HG03159 (cell line): ENCODE results near the gene GREB1L.
"Not testable (repeated sequence)": the region's sequence is repeated elsewhere in the genome, so short reads cannot be mapped to it uniquely, and the experiment has no call there.

Experiments used
- ATAC-seq: cut with Tn5 transposase; IDR thresholded peaks from one replicate; pipeline ENCODE4 v1.9.1; 2021; ENCODE audit warnings: mild to moderate bottlenecking, moderate library complexity; ENCODE audit not compliant: unreplicated experiment

Gene GREB1L

DNA sequence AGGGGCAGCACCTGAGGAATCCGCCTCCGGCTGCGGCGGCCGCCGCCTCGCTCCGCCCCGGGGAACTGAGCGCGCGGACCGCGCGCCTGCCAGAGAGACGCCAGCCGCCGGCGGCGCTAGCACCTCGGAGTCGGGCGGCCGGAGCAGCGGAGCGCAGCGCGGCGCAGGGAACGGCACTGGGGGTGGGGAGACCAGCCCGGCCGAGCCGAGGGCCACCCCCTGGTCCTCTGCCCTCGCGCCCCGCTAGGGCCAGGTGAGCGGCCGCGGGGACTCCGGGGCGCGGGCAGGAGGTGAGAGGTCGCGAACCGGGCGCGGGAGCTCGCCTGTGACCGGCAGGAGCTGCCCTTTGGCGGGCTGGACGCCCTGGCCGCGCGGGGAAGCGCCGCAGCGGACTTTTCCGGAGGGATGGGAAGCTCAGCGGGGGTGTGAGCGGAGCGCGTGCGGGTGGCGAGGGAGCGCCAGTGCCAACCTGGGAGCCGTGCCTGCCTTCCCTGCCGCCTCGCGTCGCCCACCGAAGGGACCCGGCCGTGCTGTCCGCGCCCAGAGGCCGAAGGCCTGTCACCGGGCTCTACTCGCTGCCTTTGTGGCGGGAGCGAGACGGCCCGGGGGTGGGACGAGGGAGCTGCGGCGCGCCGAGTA is at the start of gene GREB1L:
Gene GREB1L (plus strand): TSS at position 92 of the 639 bp plus-strand sequence. CDS start 141,287 bp downstream, outside the sequence.
- peak; percentile 61 for ATAC-seq

DNA sequence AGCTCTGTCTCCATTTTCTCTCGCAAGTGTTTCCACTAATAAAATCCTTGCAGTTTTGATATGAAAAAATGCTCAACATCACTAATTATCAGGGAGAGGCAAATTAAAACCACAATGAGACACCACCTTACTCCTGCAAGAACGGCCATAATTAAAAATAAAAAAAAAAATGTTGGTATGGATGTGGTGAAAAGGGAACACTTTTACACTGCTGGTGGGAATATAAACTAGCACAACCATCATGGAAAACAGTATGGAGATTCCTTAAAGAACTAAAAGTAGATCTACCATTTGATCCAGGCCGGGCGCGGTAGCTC is 49.8 kb upstream of the GREB1L start:
- ATAC-seq: no peak

DNA sequence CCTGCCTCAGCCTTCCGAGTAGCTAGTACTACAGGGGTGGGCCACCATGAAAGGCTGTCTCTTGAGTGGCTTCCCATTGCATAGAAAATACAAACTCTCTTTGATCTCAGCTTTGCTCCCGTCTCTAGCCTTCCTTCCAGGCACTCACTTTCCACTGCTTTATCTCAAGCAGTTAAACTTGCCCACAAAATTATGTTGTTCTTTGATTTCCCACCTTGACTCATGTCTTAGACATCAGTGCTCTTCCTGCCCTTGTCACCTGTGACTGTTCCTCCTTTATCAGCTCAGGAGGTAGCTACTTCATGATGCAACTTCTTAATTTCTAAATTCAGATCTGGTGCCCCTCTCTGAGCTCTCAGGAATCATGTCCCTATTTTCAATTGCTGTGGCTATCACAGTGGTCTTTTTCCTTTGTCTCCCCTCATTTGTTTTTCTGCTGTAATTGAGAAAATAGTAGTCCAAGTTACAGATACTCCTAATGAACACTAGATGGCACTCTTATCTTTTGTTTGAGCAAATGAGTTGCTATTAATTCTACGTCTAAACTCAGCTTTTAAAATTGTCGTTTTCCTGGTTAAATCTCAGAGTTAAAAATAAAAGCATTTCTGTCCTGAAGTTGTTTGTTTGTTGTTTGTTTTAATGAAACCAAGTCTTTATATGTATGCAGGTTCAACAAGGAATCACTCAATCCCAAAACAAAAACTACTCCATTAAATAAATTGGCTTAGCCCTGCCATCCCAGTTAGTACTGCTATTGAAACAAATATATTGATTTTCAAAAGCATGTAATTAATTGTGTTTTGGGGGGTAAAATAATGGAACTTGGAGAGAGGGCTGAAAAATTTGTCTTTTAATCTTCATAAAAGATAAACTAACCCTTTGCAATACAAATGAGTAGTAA is 46.9 kb upstream of the GREB1L start:
- ATAC-seq: no peak

DNA sequence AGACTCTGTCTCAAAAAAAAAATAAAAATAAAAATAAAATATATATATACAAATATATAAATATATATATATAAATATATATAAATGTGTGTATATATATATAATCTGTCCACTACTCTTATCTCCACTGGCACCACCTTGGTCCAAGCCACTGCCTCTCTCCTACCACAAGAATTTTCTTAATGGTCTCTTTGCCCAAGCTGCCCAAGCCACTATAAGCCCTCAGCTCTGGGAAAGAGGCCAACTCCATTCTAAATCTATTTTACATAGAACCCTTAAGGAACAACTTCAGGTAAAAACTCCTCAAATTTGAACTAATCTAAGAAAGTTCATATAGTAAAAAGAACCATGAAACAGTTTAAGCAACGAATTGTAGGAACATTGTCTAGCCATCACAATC is 45.6 kb upstream of the GREB1L start:
- ATAC-seq: no peak

DNA sequence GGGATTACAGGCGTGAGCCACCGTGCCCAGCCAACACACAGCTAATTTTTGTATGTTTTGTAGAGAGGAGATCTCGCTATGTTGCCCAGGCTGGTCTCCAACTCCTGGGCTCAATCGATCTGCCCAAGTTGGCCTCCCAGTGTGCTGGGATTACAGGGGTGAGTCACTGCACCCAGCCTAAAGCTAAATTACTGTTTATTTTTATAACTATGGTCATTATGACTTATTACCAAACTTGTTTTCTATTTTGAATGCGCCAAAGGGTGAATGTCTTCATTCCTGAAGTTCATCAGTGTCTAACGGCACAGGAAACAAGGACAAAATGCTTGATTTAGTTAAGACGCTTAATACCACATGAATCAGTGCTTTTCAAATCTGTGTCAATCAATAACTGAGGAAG is 38.9 kb upstream of the GREB1L start:
- no peak for ATAC-seq

DNA sequence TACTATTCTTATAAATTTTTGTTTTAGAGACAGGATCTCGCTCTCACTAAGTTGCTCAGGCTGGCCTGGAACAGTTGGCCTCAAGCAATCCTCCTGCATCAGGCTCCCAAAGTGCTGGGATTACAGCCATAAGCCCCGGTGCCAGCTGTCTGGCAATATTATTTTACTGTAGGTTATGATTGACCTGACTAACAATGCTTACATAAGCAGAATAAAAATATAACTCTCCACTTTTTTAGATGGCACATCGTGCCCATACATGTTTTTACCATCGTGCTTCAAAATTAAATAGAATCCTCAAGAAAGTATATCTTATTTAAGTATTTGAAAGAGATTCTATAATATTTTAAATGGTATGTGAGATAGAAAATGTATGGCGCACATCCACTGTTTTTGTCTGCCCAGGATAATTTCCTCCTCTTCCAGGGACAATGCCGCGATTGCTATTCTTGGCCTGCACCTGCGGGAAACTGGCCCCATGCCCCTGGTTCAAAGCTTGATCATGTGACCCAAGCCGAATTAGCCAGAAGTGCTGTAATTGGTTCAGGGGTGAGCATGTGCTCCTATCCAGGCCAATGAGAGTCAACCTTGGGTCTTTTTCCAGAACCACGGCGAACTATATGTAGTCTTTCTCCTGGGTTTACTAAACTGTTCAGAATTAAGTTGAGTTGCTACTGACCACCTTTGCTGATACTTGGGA is 38.3 kb upstream of the GREB1L start:
- ATAC-seq: no peak

DNA sequence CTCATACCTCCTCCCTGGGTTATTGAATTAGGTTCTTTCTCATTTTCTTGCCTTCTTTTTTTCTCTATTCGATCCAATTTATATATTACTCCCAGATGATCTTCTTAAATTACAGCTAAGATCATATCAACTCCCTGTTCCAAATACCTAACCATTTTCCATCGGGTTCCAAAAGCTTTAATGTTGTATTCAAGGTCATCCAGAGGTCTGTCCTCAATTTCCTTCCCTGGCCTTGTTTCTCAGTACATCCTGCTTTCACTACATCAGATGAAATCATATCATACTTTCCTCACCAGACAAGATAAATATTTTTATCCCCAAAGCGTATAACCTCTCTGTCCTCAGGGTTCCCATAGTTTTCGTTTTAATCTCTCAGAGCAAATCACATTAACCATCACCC is 36.3 kb upstream of the GREB1L start:
- ATAC-seq: no peak

DNA sequence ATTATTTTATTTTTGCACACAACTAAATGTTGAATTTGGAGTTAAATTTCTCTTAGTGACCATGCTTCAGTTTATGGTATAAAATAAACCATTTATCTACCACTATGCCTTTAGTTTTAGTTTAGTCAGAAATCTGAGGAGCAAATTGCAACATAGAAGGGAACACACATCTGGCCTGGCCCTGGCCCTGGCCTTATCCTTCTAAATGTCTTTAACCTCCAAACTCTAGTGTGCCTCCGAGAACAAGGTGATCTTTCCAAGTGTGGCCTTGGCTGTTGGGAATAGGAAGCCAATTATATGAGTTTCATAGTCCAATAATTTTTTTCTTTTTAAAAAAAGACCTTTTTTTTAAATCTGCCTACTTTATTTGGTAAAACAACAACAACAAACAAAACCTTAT is 31.8 kb upstream of the GREB1L start:
- no peak for ATAC-seq

DNA sequence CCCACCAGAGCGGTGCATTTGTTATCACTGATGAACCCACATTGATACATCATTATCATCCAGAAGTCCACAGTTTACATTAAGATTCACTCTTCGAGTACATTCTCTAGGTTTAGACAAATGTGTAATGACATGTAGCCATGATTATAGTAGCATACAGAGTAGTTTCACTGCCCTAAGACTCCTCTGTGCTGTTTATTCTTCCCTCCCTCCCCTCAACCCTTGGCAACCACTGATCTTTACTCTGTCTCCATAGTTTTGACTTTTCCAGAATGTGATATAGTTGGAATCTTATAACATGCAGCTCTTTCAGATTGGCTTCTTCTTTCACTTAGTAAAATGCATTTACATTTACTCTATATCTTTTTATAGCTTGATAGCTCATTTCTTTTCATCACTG is 31.2 kb upstream of the GREB1L start:
- no peak for ATAC-seq

DNA sequence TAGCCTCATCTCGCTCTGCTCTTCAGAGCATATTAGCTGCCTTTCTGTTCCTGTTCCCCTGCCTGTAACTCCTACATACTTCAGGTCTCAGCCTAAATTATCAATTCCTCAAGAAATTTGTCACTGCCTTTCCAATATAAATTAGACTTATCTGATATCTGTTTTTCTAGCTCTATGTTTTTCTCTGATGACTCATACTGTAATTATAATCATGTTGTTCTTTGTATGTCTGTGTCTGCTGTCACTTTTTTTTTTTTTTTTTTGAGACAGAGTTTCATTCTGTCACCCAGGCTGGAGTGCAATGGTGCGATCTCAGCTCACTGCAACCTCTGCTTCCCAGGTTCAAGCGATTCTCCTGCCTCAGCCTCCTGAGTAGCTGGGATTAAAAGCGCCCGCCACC is 27.6 kb upstream of the GREB1L start:
- not testable (repeated sequence) for ATAC-seq

DNA sequence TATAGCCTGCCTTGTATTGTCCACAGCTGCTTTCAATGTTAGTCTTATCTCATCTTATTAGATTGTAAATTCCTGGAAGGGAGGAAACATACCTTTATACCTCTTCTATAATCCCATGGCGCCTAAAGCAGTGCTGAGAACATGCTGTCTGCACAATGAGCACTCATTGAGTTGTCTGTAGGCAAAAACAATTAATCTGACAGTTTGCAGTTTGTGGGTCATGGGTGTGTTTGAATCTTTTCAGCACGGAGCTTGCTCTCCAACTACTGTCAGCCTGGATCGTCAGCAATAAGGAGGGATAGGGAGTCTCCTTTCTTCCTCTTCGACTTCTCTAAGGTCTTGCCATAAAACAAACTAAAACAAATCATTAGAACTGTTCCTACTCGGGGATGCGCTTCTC is 26.5 kb upstream of the GREB1L start:
- ATAC-seq: no peak

DNA sequence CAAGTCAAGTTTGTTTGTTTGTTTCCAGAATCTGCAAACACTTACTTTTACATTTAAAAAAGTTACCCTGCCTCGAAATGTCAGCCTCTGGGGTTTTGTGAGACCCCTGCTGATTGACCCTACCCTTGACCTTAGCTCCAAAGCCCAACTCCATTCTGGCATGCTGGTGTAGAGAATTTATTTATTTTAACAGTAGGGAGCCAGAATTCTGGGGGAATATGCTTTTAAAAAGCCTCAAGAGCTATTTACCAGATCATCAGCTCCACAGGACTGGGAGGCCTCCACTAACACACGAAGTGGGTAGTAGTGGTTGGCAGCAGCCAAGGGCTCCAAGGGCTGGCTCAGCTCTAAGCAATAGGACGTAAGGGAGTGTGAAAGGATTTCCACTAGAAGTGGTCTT is 23.2 kb upstream of the GREB1L start:
- ATAC-seq: no peak

DNA sequence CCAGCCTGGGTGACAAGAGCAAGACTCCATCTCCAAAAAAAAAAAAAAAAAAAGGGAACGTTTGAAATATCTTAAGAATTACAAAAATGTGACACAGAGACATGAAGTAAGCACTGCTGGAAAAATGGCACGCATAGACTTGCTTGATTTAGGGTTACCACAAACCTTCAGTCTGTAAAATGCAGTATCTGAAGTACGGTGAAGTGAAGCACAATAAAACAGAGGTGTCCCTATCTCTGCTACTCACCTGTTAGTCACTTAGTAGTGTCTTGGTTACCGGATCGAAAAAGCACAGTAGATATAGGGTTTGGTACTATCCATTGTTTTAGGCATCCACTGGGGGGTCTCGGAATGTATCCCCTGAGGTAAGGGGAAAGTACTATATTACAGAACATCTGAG is 11.6 kb upstream of the GREB1L start:
- no peak for ATAC-seq

DNA sequence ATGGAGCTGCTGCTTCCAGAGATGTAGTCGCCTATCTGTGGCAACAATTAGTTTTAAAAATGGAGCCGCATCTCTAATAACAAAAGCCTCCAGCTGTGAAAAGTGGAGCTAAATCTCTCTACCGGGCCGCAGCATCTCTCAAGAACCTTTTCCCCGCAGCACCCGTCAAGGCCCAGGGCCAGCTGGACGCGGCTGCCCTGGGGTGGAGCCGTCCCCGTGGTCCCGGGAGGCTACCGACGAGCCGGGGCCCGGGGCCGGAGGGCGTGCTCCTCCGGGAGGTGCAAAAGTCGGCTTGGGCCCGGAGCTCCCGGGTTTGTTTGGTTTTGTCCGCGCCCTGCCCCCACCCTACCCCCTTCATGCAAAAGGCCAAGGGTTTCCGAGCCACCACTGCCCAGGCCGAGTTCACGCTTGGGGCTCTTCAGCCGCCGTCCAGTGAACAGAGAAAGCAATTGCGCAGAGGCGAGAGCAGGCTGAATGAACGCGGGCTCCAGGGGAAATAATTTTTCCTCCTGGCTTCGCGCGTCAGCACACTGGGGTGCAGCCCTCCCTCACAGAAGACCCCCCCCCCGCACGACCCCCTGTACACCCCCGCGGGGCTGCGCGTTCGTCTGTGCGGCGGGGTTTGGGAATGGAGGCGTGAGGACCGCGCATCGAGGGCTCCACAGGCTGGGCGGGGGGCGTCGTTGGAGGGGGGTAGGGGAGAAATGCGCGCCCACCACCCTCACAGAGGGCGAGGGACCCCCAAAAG is 557 bp upstream of the GREB1L start:
- no peak for ATAC-seq

DNA sequence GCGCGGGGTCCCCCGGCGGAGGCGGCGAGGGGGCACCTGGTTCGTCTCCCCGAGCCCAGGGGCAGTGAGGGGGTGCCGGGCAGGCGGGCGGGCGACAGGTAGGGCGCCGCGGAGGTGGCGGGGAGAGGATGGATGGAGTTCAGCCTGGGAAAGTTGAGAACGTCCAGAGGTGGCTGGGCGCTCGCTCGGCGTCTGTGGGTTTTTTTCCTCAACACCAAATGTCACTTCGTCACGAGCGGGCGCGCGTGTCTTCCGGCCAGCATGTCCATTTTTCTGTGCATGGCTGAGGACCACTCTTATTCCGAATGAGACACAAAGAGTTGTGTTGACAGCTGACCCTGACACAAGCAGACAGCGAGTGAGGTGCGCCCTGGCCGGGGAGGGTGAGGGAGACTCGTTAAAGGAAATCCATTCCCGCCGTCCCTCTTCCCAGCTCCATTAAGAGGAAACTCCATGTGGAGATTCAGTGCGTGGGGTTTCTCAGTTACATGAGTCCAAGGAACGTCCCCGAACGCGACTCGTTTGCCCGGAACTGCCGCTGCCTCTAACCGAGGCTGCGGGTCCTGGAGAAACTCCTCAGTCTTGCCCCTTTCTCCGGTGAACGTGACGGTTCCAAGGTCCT is 859 bp downstream of the GREB1L start:
- ATAC-seq: peak; percentile 21

DNA sequence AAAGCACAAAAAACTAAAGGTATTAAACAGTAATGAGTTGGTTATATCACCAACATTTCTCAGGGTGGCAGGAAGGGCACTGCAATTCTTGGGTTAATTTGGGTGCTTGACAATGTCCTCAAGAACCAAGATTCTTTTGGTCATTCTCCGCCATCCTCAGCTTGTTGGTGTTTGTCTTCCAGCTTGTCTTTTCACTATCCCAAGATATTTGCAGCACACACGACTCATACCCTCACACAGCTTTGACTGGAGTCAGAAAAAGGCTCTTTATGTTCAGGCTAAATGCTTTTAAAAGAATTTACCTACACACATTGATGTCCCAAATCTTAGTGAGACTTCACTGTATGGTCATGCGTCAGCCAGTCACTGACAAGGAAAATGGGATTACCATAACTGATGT is 12.5 kb downstream of the GREB1L start:
- ATAC-seq: no peak

DNA sequence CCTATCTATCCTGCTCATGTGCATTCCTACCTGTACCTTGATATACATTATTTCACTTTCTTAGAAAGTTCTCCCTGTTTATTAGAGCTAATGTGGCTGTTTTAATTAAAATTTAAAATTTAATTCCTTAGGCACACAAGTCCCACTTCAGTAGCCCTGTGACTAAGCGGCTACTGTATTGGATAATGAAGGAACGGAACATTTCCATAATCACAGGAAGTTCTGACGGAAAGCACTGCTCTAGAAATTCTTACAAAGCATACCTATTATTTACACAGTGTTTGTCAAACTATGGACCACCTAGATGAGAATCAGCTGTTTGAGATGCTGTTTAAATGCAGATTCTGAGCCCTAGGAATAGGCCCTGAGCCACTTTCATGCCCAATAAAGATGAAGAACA is 13.2 kb downstream of the GREB1L start:
- no peak for ATAC-seq

DNA sequence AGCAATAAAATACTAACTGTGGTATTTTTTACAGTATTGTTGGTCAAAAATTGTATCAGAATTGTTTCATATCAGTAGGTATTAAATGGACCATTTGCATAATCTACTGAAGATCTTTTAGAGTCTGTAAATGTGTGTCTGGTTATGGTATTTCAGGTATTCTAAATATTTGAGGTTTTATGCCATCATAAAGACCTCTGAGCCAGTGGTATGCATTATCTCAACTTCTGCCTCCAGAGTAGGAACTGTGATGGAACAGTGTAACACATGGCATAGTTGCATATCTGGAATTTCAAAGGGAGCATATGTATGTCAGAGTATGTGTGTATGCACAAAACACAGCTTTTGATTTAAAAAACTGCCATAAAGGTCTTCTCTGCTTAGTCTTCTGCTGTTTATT is 15.4 kb downstream of the GREB1L start:
- ATAC-seq: no peak

DNA sequence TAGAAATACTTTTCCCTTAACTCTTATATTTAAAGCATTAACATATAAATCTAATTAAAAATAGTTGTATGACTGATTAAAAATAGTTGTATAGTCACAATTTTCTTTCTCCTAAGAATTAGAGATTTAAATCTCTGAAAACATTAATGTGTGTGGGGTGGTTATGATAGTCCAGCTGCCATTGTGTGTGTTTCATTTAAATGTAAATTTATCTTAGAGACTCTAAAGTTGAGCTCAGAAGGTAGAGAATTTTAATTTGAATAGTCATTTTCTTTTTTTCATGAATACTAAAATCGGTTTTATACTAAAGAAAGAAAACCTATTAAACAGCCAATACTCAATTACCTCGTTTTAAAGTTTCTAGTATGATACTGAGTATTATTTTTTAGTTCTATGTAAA is 18.6 kb downstream of the GREB1L start:
- ATAC-seq: no peak

DNA sequence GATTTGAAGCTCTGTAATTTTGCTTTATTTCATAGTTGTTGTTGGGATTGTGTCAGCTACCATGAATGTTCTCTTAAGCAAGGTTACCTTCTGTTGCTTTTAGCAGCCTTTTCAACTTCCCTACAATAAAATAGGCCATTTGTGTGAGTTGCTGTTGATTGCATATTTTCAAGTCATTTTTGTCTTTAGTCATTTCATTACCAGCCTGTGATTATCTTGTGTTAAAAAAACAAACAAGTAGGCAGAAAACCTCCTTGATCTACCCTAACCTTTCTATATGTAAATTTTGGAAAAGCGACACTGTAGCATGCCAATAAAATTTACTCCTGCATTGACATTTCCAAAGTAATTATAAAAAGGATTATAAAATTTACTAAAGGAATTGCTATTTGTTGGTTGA is 19.3 kb downstream of the GREB1L start:
- ATAC-seq: no peak

DNA sequence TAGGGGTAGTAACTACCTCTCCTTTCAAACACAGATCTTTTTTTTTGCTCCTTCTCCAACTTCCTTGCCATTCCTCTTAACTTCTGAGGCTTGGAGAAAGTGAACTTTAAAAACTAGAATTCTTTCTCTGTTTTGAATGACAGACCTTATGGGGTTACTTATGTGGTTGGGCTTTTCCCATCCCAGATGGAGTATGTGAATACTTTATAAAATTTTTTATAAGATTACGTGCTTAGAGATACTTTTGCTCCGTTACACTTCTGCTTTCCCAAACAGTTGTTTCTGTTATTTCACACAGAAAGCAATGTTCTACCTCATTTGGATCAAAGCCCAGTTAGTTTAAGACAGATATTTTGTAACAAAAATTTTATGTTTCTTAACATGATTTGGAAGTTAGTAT is 20.2 kb downstream of the GREB1L start:
- ATAC-seq: no peak
